Stomach (tissue), 9 donors: ENCODE results near the gene OGT. TPM values are rescaled to one million over a fixed set of nuclear protein-coding genes. Genes with fewer than 3 reads are reported as not detected.

Source experiments
- DNase-seq, 2 donors: peaks; one replicate each; pipeline versions ENCODE4 v3.0.0 to v3.0.0-alpha.2; 2013 to 2019
- H3K27ac ChIP-seq, 5 donors: fragments of 200-600 bp in 4 of 5; sonication (generic) in 4 of 5; one replicate each; pipeline ENCODE4 v1.5.1; 2013 to 2019; ENCODE audit warnings: mild to moderate bottlenecking in 1 of 5, moderate library complexity in 1 of 5
- H3K27me3 ChIP-seq, 3 donors: fragments of 200-600 bp; sonication (generic); one replicate each; pipeline ENCODE4 v1.5.1; 2017 to 2019; ENCODE audit warnings: mixed run types in 1 of 3
- H3K36me3 ChIP-seq, 4 donors: fragments of 200-600 bp; sonication (generic); 1 replicate in 3 of 4; 2 replicates in 1 of 4; pipeline ENCODE4 v1.5.1; 2016 to 2019
- H3K4me1 ChIP-seq, 4 donors: fragments of 200-600 bp; sonication (generic); one replicate each; pipeline ENCODE4 v1.5.1; 2016 to 2019
- H3K4me3 ChIP-seq, 4 donors: fragments of 200-600 bp; sonication (generic) in 3 of 4; one replicate each; pipeline ENCODE4 v1.5.1; 2016 to 2019; ENCODE audit warnings: mild to moderate bottlenecking in 1 of 4
- H3K9me3 ChIP-seq, 4 donors: fragments of 200-600 bp; sonication (generic); one replicate each; pipeline ENCODE4 v1.5.1; 2016 to 2019
- EP300 ChIP-seq: sonication (generic); formaldehyde crosslinking; IDR thresholded peaks from one replicate; pipeline ENCODE4 v1.6.1; 2017; ENCODE audit warnings: antibody characterized with exemption
- POLR2A ChIP-seq, 4 donors: fragments of 450-650 bp; IDR thresholded peaks; one replicate each; pipeline ENCODE4 v1.6.1; 2016; ENCODE audit warnings: antibody characterized with exemption in 4 of 4, control low read depth in 2 of 4, mild to moderate bottlenecking in 1 of 4, moderate library complexity in 1 of 4
- POLR2AphosphoS5 ChIP-seq, 3 donors: sonication (generic); formaldehyde crosslinking; IDR thresholded peaks; one replicate each; pipeline ENCODE4 v1.6.1; 2016; ENCODE audit warnings: antibody characterized with exemption in 3 of 3
- WGBS, 5 donors: extraction: QIAGEN DNeasy Blood & Tissue Kit in 3 of 5; methylation state at CpG; one replicate each; pipeline versions ENCODE4 v1.1.5 to v1.1.7; 2013 to 2018; 5-methylcytosine and 5-hydroxymethylcytosine counted together
- intact Hi-C: fragments of 100-400 bp; cut with DNase I; formaldehyde crosslinking; loops from one replicate; pipeline ENCODE4 v1.15.1; 2023; ENCODE audit warnings: low total_unique reads
- polyA plus RNA-seq, 3 donors: library from polyadenylated mRNA; stranded (reverse); fragments of 200-250 nt; gene quantifications; one replicate each; pipeline ENCODE4 v1.2.3, GENCODE V29; 2013
- total RNA-seq, 5 donors: library from RNA; depleted of rRNA; stranded (reverse); fragments of >200 nt; gene quantifications; one replicate each; pipeline versions ENCODE4 v1.1.0 to v1.2.3, GENCODE V29; 2014 to 2016
- TF ChIP-seq, protein P1 (sequence below), 7 experiments: fragments of 450-650 bp in 4 of 7; fragments of 200-600 bp in 3 of 7; sonication (generic) in 3 of 7; IDR thresholded peaks; one replicate each; pipeline ENCODE4 v1.5.1; 2016 to 2019; ENCODE audit warnings: antibody characterized with exemption in 7 of 7, control low read depth in 2 of 7, mild to moderate bottlenecking in 1 of 7
- donor health status: healthy with polysubstance abuse.
- donor health status: Bipolar disorder and iron deficiency.
- donor health status: healthy.

Gene OGT
- total and polyA plus RNA-seq, 8 donors, result 9.6 to 303 (median 85.9) TPM

DNA sequence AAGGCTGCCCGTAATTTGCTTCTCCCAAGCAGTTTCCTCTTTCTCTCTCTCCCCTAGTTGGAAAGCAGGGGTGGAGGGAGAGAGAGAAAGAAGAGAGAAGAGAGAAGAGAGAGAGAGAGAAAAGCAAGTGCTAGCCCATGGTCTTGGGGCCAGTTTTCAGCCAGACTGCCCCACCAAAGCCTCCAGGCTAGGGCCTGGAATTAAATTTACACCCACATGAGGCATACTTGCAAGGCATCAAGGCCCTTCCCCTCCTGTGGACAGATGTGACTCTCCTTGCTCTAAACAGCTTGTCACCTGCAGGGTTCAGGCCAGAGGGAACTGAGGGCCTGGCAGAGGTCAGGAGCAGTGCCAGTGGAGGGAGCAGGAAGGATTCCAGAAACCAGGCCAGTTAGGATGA, 87.1 kb downstream of the OGT start:
- 64 to 100% (median 70%) methylated on average over 1 of the region's 1 CpG for WGBS, 5 donors
- DNase-seq, result no peak
- Histone ChIP-seq H3K4me3 (no peak overlapping the region), H3K4me1 (peaks cover 9 to 31% (median 22%) of the 10 kb centered on the region in 4 donors), H3K9me3 (no peaks in the 10 kb centered on the region), H3K27me3 (no peaks in the 10 kb centered on the region), H3K36me3 (no peaks in the 10 kb centered on the region), H3K27ac (peak overlapping the region in 1 of 5 donors; percentile 4)
- TF ChIP-seq, protein P1, sequence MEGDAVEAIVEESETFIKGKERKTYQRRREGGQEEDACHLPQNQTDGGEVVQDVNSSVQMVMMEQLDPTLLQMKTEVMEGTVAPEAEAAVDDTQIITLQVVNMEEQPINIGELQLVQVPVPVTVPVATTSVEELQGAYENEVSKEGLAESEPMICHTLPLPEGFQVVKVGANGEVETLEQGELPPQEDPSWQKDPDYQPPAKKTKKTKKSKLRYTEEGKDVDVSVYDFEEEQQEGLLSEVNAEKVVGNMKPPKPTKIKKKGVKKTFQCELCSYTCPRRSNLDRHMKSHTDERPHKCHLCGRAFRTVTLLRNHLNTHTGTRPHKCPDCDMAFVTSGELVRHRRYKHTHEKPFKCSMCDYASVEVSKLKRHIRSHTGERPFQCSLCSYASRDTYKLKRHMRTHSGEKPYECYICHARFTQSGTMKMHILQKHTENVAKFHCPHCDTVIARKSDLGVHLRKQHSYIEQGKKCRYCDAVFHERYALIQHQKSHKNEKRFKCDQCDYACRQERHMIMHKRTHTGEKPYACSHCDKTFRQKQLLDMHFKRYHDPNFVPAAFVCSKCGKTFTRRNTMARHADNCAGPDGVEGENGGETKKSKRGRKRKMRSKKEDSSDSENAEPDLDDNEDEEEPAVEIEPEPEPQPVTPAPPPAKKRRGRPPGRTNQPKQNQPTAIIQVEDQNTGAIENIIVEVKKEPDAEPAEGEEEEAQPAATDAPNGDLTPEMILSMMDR (IDR thresholded peaks at IDR 0.05), result no peak
- TF ChIP-seq POLR2A (IDR thresholded peaks at IDR 0.05), result no peak
- no peak for TF ChIP-seq POLR2AphosphoS5 (IDR thresholded peaks at IDR 0.05)
- no peak for TF ChIP-seq EP300
- intact Hi-C loops, result no loop called here

DNA sequence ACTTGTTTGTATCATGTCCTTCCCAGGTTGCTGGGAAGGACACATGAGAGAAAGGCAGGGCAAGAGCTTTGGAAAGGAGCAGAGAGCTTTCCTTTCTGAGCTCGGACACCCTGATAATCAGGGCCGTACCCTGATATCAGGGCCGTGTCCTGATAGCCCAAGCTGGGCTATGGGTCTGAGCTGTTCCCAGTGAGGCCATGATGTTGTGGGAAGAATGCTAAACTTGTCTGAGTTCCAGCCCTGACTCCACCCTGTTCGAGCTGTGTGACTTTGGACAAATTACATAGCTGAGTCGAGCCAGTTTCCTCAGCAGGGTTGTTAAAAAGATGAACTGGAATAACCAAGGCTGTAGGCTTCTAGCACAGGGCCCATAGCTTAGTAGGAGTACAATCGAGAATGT, 88.7 kb downstream of the OGT start:
- peak in 1 of 2 donors; percentile 49 for DNase-seq
- no peak for TF ChIP-seq EP300
- no peak for TF ChIP-seq POLR2A (IDR thresholded peaks at IDR 0.05)
- no peak for TF ChIP-seq POLR2AphosphoS5 (IDR thresholded peaks at IDR 0.05)
- TF ChIP-seq, protein P1 (IDR thresholded peaks at IDR 0.05), result no peak
- Histone ChIP-seq H3K27me3 (no peaks in the 10 kb centered on the region), H3K9me3 (no peaks in the 10 kb centered on the region), H3K4me3 (no peak overlapping the region), H3K36me3 (no peaks in the 10 kb centered on the region), H3K27ac (peak overlapping the region; percentile 35 to 88 (median 77)), H3K4me1 (peaks cover 9 to 31% (median 22%) of the 10 kb centered on the region in 4 donors)
- WGBS, 5 donors, result 26 to 42% (median 31%) methylated on average over 5 to 6 of the region's 6 CpGs
- intact Hi-C loops, result no loop called here

DNA sequence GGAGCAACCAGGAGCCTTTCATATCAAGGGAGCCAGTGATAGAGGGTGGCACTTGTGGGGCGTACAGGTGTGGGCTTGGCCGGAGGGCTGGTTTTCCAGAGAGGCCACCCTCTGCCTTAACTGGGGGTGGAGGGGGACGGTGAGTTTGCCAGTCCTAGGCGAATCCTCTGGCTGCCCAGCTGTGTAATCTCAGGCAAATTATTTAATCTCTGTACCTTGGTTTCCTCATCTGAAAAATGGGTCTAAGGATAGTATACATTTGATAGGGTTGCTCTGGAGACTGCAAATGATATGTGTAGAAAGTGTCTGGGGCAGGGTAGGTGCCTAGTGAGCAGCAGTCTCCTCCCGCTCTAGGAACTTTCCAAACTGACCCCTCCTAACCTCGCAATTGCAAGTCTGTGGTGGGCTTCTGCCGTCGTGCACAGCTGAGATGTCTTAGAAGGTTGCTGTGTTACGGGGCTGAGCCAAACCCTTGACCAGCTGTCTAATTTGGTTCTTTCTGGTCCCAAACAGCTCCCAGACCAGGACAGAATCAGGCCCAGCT, 89.2 kb downstream of the OGT start:
- no peaks in the 10 kb centered on the region for H3K36me3 ChIP-seq
- H3K27me3 ChIP-seq, result no peaks in the 10 kb centered on the region
- peak overlapping the region; percentile 63 to 88 (median 77) for H3K27ac ChIP-seq
- no peak overlapping the region for H3K4me3 ChIP-seq
- H3K9me3 ChIP-seq, result no peaks in the 10 kb centered on the region
- TF ChIP-seq EP300, result no peak
- no peak for TF ChIP-seq POLR2AphosphoS5 (IDR thresholded peaks at IDR 0.05)
- TF ChIP-seq, protein P1 (IDR thresholded peaks at IDR 0.05), result no peak
- no peak for TF ChIP-seq POLR2A (IDR thresholded peaks at IDR 0.05)
- 47 to 83% (median 71%) methylated on average over 6 to 9 of the region's 9 CpGs for WGBS, 5 donors
- DNase-seq, result no peak
- H3K4me1 ChIP-seq, result peaks cover 9 to 31% (median 22%) of the 10 kb centered on the region in 4 donors
- intact Hi-C loops, result no loop called here

DNA sequence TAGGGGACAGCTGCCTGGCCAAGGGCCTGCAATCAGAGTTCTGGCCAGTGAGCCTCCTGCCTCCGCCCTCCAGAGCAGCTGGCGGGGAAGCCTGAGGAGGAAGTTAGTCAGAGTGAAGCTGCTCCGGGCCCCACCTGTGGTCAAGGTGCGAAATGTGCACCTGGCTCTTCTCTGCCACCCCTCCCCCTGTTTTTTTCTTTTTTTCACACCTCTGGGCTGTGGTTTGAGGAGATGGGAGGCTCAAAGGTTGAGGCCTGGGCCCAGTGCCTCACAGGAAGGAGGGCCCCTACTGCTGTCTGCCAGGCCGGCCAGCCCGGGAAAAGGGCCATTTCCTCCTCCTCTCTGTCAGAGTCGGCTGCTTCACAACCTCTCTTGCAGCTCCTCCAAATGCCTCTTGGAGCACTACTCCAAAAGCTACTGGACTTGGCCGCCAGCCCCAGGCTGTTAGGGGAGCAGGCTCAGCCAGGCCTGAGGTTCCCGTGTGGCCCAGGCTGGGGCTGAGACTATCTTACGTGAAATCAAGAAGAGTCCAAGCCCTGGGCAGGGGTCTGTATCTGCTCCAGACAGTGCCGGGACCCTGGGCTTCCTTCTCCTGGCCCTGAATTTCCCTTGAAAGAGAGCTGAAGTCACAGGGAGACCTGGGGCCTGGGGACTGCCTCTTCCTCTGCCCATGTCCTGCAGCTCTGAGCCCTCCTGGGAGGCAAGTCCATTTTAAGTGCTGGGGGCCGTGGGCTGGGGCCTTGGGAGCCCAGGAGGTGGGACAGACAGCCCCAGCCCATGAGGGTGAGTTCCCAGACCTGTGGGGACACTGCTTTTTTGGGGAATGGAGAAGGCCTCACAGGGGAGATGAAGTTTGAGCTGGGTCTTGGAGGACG, 89.9 kb downstream of the OGT start:
- TF ChIP-seq POLR2A (IDR thresholded peaks at IDR 0.05), result no peak
- TF ChIP-seq POLR2AphosphoS5 (IDR thresholded peaks at IDR 0.05), result peak in 1 of 3 donors; percentile 38
- no peak for TF ChIP-seq EP300
- TF ChIP-seq, protein P1 (IDR thresholded peaks at IDR 0.05), result peak in 1 of 7 experiments; percentile 23
- Histone ChIP-seq H3K9me3 (no peaks in the 10 kb centered on the region), H3K36me3 (no peaks in the 10 kb centered on the region), H3K27me3 (no peaks in the 10 kb centered on the region), H3K4me1 (peaks cover 9 to 25% (median 22%) of the 10 kb centered on the region in 4 donors), H3K27ac (peak overlapping the region; percentile 63 to 88 (median 77)), H3K4me3 (no peak overlapping the region)
- peak; percentile 79 to 85 for DNase-seq
- intact Hi-C loops, result no loop called here
- 10 to 42% (median 21%) methylated on average over 6 to 13 of the region's 13 CpGs for WGBS, 5 donors
